ENCODE results near the gene PDE6B.

GRCh38 chr4:601612-602558, 23.5 kb upstream of the PDE6B start:
- TF ChIP-seq, protein P1, sequence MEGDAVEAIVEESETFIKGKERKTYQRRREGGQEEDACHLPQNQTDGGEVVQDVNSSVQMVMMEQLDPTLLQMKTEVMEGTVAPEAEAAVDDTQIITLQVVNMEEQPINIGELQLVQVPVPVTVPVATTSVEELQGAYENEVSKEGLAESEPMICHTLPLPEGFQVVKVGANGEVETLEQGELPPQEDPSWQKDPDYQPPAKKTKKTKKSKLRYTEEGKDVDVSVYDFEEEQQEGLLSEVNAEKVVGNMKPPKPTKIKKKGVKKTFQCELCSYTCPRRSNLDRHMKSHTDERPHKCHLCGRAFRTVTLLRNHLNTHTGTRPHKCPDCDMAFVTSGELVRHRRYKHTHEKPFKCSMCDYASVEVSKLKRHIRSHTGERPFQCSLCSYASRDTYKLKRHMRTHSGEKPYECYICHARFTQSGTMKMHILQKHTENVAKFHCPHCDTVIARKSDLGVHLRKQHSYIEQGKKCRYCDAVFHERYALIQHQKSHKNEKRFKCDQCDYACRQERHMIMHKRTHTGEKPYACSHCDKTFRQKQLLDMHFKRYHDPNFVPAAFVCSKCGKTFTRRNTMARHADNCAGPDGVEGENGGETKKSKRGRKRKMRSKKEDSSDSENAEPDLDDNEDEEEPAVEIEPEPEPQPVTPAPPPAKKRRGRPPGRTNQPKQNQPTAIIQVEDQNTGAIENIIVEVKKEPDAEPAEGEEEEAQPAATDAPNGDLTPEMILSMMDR (IDR thresholded peaks at IDR 0.05), result no peak
- TF ChIP-seq POLR2A (IDR thresholded peaks at IDR 0.05), result no peak

Data from ovary (tissue), 3 donors.